AG08395 (cell line): ENCODE results near the gene KCNQ2.

ENCODE experiments used
- DNase-seq: peaks from one replicate; pipeline ENCODE4 v3.0.0; 2012; ENCODE audit warnings: mixed read lengths, low spot score

The KCNQ2 gene

DNA sequence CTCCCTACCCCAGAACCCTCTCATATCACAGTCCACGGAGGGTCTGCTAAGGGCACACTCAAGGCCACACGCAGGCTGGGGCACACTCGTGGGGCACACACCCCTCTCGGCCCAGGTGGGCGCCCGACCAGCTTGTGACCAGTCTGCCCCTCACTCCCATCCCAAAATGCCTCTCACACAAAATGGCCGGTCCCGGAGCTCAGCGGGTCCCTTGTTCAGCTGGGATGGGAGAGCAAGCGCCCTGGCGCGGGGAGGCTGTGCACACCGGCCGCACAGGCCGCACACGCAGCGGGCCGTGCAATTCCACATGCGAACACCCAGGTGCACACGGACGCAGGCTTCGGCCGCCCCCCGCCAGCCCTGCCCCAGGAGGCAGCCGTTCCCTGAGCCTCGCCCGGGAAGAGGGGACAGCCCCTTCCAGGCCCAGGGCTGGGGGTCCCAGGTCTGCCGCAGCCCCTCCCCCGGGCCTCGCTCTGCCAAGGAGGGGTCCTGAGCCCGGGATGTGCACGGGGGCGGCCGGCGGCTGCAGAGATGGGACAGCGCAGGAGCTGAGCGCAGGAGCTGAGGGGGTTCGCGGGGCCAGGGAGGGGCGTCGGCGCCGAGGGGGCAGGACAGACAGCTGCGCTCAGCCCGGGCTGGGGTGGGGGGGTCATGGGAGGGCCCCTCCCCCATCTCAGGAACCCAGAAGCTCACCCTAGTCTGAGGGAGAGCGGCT is 1.3 kb downstream of the KCNQ2 start:
- DNase-seq: no peak

DNA sequence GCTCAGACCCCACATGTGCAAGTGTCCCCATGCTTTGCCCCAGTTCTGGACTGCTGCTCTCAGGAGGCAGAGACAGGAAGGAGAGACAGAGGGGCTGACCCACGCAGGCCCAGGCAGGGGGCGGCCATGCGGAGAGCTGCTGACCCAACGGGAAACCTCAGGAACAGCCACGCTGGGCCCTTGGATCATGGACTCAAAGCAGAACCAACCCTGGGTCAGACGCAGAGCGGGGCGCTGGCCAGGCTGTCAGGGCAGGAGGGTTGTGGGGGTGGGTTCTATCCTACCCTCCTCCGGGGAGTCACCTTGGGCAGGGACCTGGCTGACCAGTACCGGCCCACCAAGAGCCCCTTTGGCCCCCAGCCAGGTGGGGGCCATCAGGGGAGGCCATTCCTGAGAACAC is 2.0 kb downstream of the KCNQ2 start:
- no peak for DNase-seq

DNA sequence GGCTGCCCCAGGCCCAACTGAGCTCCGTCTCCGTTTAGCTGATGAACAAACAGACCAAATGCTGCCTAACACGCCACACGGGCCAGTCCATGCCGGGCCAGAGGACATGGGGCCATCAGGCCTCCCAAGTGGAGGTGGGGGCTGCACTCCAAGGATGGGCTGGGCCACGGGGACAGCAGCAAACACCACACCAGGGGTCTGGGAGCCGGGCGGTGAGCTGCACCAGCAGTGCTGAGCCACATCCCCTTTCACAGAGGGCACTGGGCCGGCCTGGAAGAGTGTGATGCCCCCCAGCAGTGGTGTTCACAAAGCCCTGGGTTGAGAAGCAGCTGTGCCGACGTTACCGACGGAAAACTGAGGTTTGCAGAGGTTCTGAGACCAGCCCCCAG is 2.7 kb downstream of the KCNQ2 start:
- DNase-seq: no peak

DNA sequence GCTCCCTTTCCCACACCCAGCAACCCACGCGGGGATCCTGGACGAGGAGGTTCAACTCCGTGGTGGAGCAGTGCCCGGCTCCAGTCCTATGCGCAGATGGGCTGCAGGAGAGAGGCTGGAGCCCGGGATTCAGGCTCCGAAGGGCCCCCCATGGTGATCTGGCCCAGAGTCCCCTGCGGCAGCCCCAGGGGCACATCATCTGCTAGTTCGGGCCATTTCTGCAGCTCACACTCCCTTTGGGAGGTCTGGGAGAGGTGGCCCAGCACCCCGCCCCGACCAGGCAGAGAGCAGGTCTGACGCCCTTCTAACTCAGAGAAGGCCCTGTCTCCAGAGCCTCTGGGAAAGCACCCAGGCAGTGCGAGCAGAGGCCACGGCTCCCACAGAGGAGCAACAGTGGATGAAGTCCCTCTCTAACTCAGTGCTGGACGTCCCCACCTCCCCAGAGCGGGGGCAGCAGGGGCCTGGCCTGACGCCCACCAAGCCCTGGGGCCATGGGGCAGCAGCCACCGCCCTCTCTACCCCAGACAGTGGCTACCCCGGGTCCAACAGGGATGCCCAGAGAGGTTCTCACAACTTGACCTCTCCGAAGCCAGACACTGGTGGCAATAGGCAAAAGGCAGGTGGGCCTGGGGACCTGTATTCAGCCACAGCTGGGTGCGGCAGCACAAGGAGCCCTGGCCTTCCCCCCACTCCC is 3.3 kb downstream of the KCNQ2 start:
- no peak for DNase-seq

DNA sequence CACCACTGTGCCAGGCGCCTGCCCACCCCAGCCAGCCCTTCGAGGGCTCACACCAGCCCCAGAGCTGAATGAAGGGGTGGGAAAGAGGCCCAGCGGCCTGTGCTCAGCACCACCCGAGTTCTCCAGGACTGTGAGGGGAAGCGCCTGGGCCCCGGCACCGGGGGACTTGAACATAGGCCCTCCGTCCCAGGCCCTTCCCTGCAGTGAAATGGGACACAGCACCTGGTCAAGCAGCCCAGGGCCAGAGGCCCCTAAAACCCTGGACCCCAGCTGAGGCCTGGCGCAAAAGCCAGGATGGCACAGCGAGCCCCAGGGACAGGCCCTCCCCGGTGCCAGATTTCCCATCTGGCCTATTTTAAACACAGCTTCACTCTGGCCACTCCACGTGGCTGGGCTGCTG is 4.0 kb downstream of the KCNQ2 start:
- no peak for DNase-seq

DNA sequence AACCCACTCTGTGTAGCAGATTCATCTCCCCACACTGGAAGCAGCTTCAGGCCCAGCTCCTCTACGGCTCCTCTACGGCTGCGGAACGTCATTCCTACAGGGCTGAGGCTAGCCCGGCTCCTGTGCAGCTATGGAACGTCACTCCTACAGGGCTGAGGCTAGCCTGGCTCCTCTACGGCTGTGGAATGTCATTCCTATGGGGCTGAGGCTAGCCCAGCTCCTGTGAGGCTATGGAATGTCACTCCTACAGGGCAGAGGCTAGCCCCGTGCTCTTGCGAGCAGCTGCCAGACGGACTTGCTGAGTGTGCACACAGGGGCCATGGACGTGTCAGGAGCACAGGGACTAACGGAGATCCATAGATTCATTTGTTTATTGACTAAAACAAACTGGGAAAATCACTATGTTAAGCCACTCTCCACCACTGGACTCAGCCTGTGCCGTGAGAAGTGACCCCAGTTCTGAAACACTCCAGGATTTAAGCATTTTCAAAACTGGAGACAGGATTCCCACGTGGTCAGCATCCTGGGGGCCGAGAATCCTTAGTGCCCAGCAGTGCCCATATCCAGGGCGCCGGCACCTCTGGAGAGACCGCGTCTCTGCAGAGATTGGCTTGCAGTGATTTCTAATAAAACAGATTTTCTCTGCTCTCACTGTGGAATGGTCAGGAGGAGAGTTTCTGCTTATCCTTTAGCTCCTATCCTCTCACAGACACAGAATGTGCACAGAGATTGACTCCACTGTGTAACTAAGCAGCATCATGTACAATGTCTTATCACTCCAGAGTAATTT is 5.0 kb downstream of the KCNQ2 start:
- no peak for DNase-seq

DNA sequence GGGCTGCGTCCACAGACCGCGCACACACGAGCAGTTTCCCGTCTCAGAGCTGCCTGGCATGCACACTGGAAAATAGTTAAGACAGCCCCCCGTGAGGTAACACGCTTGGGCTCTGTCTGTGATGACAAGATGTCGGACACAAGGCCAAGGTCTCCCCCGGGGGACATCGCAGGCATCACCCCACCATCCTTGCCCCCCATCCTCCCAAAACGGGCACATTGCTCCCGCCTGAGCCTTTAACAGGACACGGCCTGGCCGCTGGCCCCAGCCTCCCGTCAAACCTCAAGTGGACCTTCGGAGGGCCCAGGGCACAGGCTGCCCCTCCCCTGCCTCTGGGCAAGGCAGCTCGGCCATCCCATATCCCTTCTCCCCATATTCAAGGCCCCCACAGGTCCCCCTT is 5.6 kb downstream of the KCNQ2 start:
- no peak for DNase-seq

DNA sequence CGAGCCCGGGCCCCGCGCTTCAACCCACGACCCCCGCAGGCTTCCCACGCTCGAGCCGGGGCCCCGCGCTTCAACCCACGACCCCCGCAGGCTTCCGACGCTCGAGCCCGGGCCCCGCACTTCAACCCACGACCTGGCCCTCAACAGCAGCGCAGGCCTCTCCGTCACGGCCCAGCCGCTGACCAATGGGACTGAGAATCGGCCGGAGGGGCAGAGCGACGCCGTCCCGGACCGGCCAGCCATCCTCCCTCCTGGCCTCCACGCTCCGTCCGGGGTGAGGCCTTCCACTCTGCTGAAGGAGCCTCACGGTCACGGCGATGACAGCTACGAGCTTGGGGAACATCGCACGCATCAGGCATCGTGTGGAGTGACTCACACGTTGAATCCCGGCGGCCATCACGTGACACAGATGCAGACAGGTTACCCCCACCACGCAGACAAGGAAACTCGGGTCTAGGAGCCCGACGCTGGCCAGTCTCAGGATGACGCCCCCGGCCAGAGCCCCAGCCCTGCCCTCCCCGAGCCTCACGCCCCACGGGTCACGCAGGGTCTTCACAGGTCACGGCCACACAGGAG is 6.1 kb downstream of the KCNQ2 start:
- no peak for DNase-seq

DNA sequence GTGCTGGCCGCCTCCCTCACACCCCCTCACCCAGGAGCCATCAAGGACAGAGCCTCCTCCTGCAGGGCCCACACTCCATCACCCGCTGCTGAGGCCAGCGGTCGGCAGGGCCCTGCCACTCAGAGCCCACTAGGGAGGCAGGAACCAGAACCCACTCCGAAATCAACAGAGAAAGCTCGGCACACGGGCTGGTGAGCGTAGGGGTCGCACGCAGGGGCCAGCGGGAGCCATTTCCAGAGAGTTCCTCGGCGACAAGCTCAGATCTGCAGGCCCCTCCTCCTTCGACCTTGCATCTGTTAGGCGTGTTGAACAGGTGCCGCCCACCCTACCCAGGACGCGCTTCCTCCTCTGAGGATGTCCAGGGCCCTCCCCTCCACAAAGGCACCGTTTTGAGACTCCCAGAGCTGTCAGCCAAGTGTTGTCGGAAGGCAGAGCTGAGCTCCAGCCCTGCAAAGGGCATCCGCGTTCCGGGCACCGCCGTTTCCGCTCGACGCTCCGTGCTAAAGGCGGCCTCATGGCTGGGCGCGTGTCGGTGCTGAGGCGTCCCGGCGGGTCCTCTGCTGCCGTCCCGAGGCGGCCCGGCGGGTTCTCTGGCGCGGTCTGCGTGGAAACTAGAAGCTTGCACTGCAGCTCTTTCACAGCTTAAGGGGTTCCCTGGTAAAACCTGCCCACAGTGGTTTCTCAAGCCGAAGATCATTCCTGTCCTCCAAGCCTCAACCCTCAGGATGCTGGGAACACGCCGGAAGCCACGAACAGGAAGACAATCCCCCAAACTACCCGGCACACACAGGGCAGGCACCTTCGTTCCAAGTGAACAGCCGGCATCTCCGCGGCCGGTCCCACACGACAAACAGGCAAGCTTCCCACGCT is 6.8 kb downstream of the KCNQ2 start:
- DNase-seq: no peak

DNA sequence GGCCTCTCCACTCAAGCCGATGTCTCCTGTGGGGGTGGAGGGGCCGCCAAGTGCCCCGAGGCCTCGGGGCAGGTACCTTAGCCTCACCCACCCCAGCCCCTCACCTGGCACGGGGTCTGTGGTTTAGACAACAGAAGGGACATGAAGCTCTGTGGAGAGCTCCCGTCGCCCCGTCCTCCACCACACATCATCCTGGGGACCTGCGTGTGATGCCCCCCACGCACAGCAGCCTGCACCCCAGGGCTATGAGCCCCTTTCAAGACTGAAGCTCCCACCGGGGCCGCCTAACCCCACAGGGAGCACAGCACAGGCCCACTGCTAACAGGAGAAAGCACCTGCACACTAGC is 8.2 kb downstream of the KCNQ2 start:
- DNase-seq: no peak

DNA sequence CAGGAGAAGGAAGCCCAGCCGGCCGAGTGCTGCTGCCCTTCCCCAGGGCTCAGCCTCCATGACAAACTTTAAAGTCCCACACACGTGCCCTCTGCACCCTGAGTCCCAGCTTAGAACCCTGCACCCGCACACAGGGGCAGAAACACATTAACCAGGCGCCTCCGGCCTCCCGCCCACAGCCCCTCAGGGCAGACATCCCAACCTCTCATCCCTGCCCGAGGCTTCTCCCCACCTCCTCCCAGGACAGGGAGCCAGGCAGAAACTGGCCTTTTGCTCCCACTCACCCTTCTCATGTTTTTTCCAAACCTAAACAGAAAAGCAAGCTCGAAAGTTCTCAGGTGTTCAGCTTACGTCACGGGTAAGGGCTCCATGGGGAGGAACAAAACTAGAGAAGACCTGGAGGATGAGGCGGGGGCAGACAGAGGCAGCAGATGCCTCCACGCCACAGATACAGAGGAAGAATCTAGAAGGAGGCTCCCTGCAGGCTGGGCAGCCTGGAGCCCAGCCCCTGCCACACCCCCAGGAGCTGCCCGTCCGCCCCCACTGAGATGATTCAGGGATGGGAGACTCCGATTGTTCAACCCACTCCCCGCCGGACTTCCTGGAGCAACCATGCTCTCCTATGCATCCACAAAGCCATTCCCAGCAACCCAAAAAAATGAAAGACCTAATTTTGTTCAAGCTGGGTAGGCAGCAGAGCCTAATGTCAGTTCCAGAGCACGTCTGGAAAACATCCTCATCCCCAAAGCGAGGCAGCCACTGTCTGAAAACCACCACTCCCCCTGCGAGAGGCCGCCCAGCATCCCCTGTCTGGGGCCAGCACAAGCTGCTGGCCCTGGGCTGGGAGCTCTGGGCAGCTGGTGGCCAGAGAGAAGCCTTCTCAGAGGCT is 8.8 kb downstream of the KCNQ2 start:
- no peak for DNase-seq

DNA sequence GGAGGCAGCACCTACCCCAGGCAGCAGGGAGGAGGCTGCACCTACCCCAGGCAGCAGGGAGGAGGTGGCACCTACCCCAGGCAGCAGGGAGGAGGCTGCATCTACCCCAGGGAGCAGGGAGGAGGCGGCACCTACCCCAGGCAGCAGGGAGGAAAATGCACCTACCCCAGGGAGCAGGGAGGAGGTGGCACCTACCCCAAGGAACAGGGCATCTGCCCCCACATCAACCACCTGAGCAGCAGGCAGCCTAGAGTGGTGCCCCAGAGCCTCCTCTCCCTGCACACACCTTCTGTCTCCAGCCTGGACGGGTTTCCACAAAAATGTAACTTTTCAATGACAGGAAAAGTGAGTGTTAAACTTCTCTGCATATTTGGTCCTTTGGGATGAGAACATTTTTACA is 10.2 kb downstream of the KCNQ2 start:
- DNase-seq: no peak

DNA sequence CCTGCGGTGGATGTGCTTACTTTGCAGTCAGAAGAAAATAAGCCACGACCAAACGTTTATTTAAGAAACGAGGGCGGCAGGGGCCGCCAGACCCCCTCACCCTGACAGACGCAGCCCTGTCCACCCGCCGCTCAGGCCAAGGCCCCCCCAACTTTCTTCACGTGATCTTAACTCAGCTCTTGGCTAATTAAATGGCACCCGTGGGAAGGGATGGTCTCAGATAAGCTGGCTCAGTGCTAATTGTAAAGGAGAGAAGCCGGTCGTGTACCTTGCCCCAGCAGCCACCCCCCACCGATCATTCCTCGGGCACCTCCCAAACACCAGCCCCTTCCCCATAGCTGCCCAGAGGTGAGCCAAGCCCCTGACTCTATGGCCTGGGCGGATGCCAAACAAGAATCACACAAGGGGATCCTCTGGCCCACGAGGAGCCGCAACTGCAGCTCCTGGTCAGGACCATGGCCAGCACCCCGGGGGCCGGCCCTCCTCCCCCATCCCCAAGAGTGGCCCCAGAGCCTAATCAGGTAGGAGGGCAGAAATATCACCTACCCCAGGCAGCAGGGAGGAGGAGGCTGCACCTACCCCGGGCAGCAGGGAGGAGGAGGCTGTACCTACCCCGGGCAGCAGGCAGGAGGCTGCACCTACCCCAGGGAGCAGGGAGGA is 11.2 kb downstream of the KCNQ2 start:
- DNase-seq: peak; percentile 23

DNA sequence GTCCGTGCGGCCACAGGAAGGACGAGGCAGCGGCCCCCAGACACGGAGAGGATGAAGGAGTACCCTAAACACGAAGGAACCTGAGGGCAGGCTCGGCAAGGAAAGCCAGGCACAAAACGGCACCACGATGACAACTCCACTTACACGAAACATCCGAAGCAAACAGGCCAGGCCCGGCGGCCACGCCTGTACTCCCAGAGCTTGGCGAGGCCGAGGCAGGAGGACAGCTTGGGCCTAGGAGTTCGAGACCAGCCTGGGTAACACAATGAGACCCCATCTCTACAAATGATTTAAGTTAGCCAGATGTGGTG is 13.4 kb downstream of the KCNQ2 start:
- no peak for DNase-seq

DNA sequence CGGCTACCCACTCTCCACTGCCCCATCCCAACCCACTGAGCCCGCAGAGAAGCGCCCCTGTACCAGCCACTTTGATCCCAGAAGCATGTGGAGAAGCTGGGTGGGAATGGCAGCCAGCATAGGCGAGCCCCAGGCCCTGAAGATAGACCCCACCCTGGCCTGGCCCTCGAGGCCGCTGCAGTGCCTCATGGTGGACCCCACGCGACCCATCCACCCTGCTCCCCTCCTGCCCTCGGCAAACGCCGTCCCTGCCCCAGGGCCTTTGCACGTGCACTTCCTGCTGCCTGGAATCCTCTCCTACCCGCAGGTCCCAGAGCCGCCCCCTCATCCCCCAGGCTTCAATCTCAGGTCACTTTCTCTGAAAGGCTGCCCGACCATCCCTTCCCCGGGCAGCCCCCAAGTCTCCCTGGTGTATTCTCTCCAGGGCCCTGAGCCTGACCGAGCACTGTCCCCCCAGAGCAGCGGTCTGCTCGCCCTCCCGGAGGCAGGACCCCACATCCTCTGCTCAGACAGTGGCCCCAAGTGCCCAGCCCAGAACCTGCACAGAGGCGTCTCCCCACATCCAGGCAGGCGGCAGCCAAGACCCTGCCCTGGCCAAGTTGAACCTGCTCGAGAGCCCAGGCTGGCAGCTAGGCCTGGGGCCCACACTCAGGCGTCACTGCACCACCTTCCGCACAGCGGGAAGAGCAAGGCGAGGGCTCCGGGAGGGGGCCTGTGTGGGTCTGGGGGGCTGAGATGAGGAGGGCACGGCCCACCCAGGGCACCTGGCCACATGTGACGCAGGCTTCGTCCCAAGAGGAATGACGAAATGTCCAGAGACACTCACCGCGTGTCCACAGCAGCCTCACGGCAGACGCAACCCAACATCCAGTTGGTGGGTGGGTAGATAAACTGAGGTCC is 14.0 kb downstream of the KCNQ2 start:
- DNase-seq: no peak

DNA sequence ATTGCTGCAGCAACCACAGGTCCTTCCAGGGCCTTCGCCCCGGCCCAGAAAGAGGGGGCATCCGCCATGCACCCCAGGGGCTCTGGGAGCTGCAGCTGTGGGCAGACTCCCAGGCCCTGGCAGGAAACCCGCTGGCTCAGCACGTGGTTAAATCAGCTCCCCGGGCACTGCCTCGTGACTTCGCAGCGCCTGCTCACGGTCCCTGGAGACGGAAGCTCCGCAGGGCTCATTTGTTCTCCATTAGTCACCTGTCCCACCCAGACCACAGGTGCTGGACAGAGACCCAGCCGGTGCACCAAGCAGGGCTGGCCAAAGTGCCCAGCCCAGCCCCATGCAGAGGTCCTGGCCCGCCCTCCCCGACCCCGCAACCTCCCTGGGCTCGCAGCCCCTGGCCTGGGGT is 14.7 kb downstream of the KCNQ2 start:
- DNase-seq: peak; percentile 58

DNA sequence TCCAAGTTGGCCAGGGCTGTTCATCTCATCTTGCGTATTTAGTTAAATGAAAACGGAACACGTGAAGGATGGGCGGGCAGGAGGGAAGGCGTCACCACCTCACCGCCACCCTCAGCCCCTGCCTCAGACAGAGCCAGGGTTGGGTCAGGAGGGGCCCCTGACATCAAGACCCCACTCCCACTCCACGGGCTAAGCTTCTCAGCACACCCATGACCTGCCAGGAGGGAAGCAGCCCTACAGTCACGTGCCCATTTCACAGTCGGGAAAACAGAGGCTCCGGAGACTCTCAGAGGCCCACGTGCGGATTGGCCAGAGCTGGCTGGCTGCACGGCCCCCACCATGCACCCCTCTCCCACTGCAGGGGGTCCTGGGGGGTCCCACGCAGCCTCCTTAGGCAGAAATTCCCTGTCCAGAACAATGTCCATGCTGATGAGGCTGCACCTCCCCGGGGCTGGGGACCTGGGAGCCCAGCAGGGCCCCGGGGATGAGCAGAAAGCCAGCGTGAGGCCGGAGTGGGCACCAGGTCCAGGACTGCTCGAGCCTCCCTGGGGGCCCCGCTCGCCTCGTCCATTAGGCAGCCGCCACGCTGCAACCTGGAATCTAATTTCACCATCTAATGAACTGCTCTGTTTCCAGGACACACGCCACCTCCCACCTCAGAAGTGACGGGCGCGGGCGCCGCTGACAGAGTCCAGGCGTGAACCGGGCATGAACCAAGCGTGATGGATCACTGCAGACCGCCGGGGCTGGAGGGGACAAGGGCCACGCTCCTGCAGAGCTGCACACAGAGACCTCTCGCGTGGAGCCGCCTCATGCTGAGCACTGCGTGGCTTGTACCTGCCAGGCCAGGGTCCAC is 15.8 kb downstream of the KCNQ2 start:
- DNase-seq: no peak

DNA sequence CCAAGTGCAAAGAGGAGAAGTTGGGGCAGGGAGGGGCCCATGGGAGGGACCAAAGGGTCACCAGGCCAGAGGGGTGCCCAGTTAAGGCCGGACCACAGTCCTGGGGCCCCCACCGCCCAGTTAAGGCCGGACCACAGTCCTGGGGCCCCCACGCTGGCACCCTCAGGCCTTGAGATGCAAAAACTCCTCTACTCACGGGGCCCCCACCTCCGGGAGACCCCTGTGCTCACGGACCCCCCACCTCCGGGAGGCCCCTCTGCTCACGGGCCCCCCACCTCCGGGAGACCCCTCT is 16.9 kb downstream of the KCNQ2 start:
- no peak for DNase-seq
